SK-N-SH (cell line): Measurements from ENCODE around the gene RHOG. TPM values are rescaled to one million over a fixed set of nuclear protein-coding genes. Genes with fewer than 3 reads are reported as not detected.

ENCODE experiments used
- CTCF ChIA-PET: fragments of 300-600, 350-600 bp; formaldehyde crosslinking; extraction: SDS; loops from one replicate; lab custom pipeline; 2021; lab: Yijun Ruan, JAX
- POLR2A ChIA-PET: fragments of 350-600 bp; sonication (Branson Sonifier 250); formaldehyde crosslinking; extraction: SDS; loops from one replicate; lab custom pipeline; 2020; ENCODE audit warnings: antibody characterized with exemption, inconsistent platforms; lab: Yijun Ruan, JAX
- DNase-seq: peaks from one replicate; pipeline ENCODE4 v3.0.0; 2012
- H2AFZ ChIP-seq: fragments of 200-600 bp; sonication (generic); 2 replicates; pipeline ENCODE4 v1.8.1; 2016; ENCODE audit warnings: antibody characterized with exemption, mild to moderate bottlenecking, low read depth
- H3F3A ChIP-seq: fragments of 200-600 bp; sonication (generic); replicated peaks from 2 replicates; pipeline ENCODE3; 2016; ENCODE audit warnings: antibody characterized with exemption, mild to moderate bottlenecking; ENCODE audit not compliant: insufficient read depth
- H3K27ac ChIP-seq, 2 experiments: fragments of 200-500 bp in 1 of 2; fragments of 200-600 bp in 1 of 2; sonication (Bioruptor generic) in 1 of 2; sonication (generic), shearing (Covaris generic) in 1 of 2; 2 replicates each; pipeline versions ENCODE4 v1.5.1 to v1.6.1; 2014 to 2016; ENCODE audit warnings: low read depth in 2 of 2, inconsistent platforms in 1 of 2, low read length in 1 of 2, mild to moderate bottlenecking in 1 of 2, mixed read lengths in 1 of 2
- H3K27me3 ChIP-seq: fragments of 200-600 bp; sonication (generic), shearing (Covaris generic); 2 replicates; pipeline ENCODE4 v1.6.1; 2016; ENCODE audit warnings: mixed run types; ENCODE audit not compliant: insufficient read depth
- H3K36me3 ChIP-seq, 2 experiments: fragments of 200-500 bp in 1 of 2; fragments of 200-600 bp in 1 of 2; sonication (Bioruptor generic) in 1 of 2; sonication (generic) in 1 of 2; replicated peaks in 1 of 2; 2 replicates each; pipeline versions ENCODE3 to v1.5.1; 2014 to 2016; ENCODE audit warnings: low read length in 1 of 2, mild to moderate bottlenecking in 1 of 2; ENCODE audit not compliant: insufficient read depth in 2 of 2, control insufficient read depth in 1 of 2
- H3K4me1 ChIP-seq, 2 experiments: fragments of 200-500 bp in 1 of 2; fragments of 200-600 bp in 1 of 2; sonication (Bioruptor generic) in 1 of 2; sonication (generic), shearing (Covaris generic) in 1 of 2; 2 replicates each; pipeline versions ENCODE4 v1.5.1 to v1.6.1; 2014 to 2016; ENCODE audit warnings: low read depth in 1 of 2, low read length in 1 of 2, mixed run types in 1 of 2; ENCODE audit not compliant: insufficient read depth in 2 of 2, control insufficient read depth in 1 of 2
- H3K4me2 ChIP-seq: fragments of 200-600 bp; sonication (generic), shearing (Covaris generic); 2 replicates; pipeline ENCODE4 v1.6.1; 2017; ENCODE audit warnings: mixed run types
- H3K4me3 ChIP-seq, 2 experiments: fragments of 200-500 bp in 1 of 2; fragments of 200-600 bp in 1 of 2; sonication (Bioruptor generic) in 1 of 2; sonication (generic), shearing (Covaris generic) in 1 of 2; 2 replicates each; pipeline versions ENCODE4 v1.5.1 to v1.8.1; 2014 to 2016; ENCODE audit warnings: low read depth in 2 of 2, inconsistent platforms in 1 of 2, low read length in 1 of 2, mild to moderate bottlenecking in 1 of 2, mixed read lengths in 1 of 2, moderate library complexity in 1 of 2
- H3K79me2 ChIP-seq: fragments of 200-600 bp; sonication (generic); 2 replicates; pipeline ENCODE4 v1.8.1; 2017; ENCODE audit warnings: mild to moderate bottlenecking; ENCODE audit not compliant: insufficient read depth
- H3K9ac ChIP-seq: fragments of 200-600 bp; sonication (generic); 2 replicates; pipeline ENCODE4 v1.6.1; 2017; ENCODE audit warnings: mixed run types
- H3K9me2 ChIP-seq: fragments of 200-600 bp; sonication (generic); 2 replicates; pipeline ENCODE4 v1.6.1; 2017; ENCODE audit warnings: mixed run types
- H3K9me3 ChIP-seq: fragments of 200-600 bp; sonication (generic); 2 replicates; pipeline ENCODE4 v1.6.1; 2017; ENCODE audit warnings: mixed run types, mild to moderate bottlenecking, moderate library complexity
- H4K20me1 ChIP-seq: fragments of 200-600 bp; sonication (generic); 2 replicates; pipeline ENCODE4 v1.6.1; 2017; ENCODE audit warnings: mild to moderate bottlenecking, mixed run types; ENCODE audit not compliant: insufficient read depth
- CTCF ChIP-seq: fragments of 200-600 bp; sonication (generic); IDR thresholded peaks from 2 replicates; pipeline ENCODE4 v1.6.1; 2017; ENCODE audit warnings: antibody characterized with exemption, mild to moderate bottlenecking, moderate library complexity
- FOSL2 ChIP-seq: IDR thresholded peaks from 2 replicates; pipeline ENCODE4 v1.4.0; 2012; ENCODE audit warnings: low read depth, mild to moderate bottlenecking, moderate library complexity, borderline replicate concordance
- MXI1 ChIP-seq: IDR thresholded peaks from 2 replicates; pipeline ENCODE4 v1.6.1; 2012; ENCODE audit warnings: mild to moderate bottlenecking, low read depth, low read length, improper control_type of control experiment
- RCOR1 ChIP-seq: fragments of 150-350 bp; IDR thresholded peaks from 2 replicates; pipeline ENCODE4 v1.6.1; 2017; ENCODE audit warnings: antibody characterized with exemption, low read length
- RFX5 ChIP-seq: IDR thresholded peaks from 2 replicates; pipeline ENCODE4 v1.6.1; 2012; ENCODE audit warnings: mild to moderate bottlenecking, improper control_type of control experiment, low read length
- TAF1 ChIP-seq: IDR thresholded peaks from 2 replicates; pipeline ENCODE4 v1.6.1; 2012; ENCODE audit warnings: low read depth, mild to moderate bottlenecking, low read length, moderate library complexity, borderline replicate concordance
- USF1 ChIP-seq: IDR thresholded peaks from 2 replicates; pipeline ENCODE4 v1.4.0; 2012; ENCODE audit warnings: low read depth, borderline replicate concordance
- USF2 ChIP-seq: fragments of 150-350 bp; IDR thresholded peaks from 2 replicates; pipeline ENCODE4 v1.6.1; 2017; ENCODE audit warnings: antibody characterized with exemption, low read length, low read depth, borderline replicate concordance
- WGBS: methylation state at CpG from one replicate; pipeline ENCODE4 v1.1.6; 2017; ENCODE audit warnings: low lambda C conversion rate; 5-methylcytosine and 5-hydroxymethylcytosine counted together
- polyA plus RNA-seq, 3 experiments: library from polyadenylated mRNA; depleted of rRNA; stranded (reverse); fragments of >200 nt; gene quantifications; 2 replicates each; pipeline ENCODE4 v1.2.3, GENCODE V29; 2012

RHOG gene
- polyA plus RNA-seq, 1 of the 3 experiments (the other 2 are of a cell fraction), result 73.7 TPM

GRCh38 chr11:3797329-3798090 is 43.2 kb downstream of the RHOG start, which contains the start of gene NUP98 (continued):
- TF ChIP-seq USF1 (peak; percentile 72; the same call in 1 of the 2 replicates), USF2 (no peak; the same call in 1 of the 2 replicates), TAF1 (peak; percentile 59), RCOR1 (no peak)

GRCh38 chr11:3796801-3797328 is 43.9 kb downstream of the RHOG start:
- TF ChIP-seq MXI1, result no peak; the same call in 1 of the 2 replicates
- no peak for TF ChIP-seq TAF1
- no peak for TF ChIP-seq RFX5
- TF ChIP-seq CTCF, result peak; percentile 22; the same call in 1 of the 2 replicates
- TF ChIP-seq FOSL2, result no peak
- TF ChIP-seq, all 33 proteins: peak for 1
- Histone ChIP-seq H3K27ac (peak overlapping the region; percentile 70 to 88), H3K27me3 (no peaks in the 10 kb centered on the region), H3F3A (peaks cover 5% of the 10 kb centered on the region), H2AFZ (peak overlapping the region; percentile 53), H3K9ac (peak overlapping the region; percentile 95), H3K9me2 (no peaks in the 10 kb centered on the region), H3K4me1 (peaks cover 0 to 5% of the 10 kb centered on the region in 2 experiments; a peak in 2 of 4 replicates), H3K4me2 (peak overlapping the region; percentile 85), H4K20me1 (peaks cover 36% of the 10 kb centered on the region), H3K36me3 (peaks cover 0 to 24% of the 10 kb centered on the region in 2 experiments), H3K79me2 (peaks cover 63% of the 10 kb centered on the region), H3K9me3 (no peaks in the 10 kb centered on the region), H3K4me3 (peak overlapping the region; percentile 73 to 81)
- WGBS, result under 1% methylated on average over 11 of the region's 26 CpGs
- ChIA-PET CTCF (interaction anchor here (1.0 to 1.3 kb wide), 2 partner anchors 10 to 12 kb away, joined by 4 to 5 read pairs; partner anchors contain the start of gene PGAP2), POLR2A (no interaction called here)
- no peak for DNase-seq
